Middle frontal gyrus (tissue), 1 donor: Measurements from ENCODE around the gene TOM1L2.
A peak's percentile ranks its signal among the peaks of the same experiment; 100 is the strongest.
"Not testable (repeated sequence)": the region's sequence is repeated elsewhere in the genome, so short reads cannot be mapped to it uniquely, and the experiment has no call there.

Experiments
- DNase-seq: peaks from one replicate; pipeline ENCODE4 v3.0.0-alpha.2; 2015; ENCODE audit warnings: low spot score; ENCODE audit errors: extremely low spot score

The TOM1L2 gene

DNA sequence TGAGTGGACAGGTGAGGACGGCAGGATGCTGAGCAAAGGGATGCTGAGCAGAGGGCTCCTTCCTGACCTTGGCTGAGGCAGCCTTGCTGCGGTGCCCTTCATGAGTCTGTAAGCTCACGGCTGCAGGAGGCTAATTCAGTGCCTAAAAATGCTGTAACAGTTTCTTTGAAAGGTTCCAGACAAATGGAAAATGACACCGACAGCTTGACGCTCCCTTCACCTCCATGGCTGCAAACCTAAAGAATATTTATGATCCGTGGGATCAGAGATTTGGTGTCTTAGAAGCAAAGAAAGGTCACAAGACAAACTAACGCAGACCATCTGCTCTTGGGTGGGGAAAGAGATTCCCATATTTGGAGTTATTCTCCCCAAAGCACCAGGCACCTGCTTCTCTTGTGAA is 28.0 kb downstream of the TOM1L2 start:
- DNase-seq, result no peak

DNA sequence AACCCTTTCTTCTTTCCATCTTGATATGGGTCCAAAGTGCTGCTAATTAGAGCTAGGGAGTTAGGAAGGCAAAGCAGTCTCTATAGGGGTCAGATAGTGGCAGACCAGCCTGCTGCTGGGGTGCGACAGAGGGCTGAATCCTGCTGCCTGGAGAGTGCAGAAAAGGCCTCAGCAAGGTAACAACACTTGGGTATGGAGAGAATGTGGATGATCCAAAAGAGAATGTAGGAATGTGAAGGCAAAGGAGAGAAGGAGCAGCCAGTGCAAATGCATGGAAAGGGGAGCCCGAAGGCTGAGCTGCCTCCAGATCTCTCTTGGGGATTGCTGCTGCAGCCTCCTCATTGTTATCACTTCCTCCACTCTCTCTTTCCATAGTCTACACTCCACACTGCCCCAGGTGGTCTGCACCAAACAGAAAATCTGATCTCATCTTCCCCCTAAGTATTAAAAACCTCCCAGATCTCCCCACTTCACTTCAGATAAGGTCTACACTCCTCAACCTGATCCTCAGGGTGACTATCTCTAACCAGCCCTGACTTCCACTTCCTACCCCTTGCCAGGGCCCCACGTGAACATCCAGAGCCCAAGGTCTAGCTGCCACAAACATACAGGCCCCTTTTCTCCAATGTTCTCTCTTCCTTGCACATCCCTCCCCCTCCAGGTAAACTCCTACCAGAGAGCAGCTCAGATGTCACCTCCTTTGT is 28.8 kb downstream of the TOM1L2 start:
- no peak for DNase-seq

DNA sequence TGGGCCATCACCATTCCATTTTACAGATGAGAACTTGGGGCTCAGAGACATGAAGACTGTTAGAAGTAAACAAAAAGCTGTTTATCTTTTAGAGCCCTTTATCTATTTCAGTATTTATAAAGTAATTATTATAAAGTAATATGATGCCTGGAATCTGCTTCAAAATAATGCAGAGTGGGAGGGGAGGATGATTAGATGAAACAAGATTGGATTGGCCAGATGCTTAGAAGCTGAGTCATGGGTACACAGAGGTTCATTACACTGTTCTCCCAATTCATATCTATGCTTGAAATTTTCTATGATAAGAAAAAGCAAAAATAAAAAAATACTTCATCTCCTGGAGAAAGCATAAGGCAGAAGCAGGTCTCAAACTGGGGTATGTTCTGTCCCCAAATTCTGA is 29.4 kb downstream of the TOM1L2 start:
- no peak for DNase-seq

- no peak for DNase-seq
Observed at GRCh38 chr17:17941015-17941414, 31.2 kb downstream of the TOM1L2 start.

GRCh38 chr17:17940441-17940911 is 31.7 kb downstream of the TOM1L2 start:
- no peak for DNase-seq

GRCh38 chr17:17939941-17940340 is 32.3 kb downstream of the TOM1L2 start:
- DNase-seq, result not testable (repeated sequence)

- DNase-seq, result no peak
Observed at GRCh38 chr17:17938388-17939107, 33.7 kb downstream of the TOM1L2 start.

DNA sequence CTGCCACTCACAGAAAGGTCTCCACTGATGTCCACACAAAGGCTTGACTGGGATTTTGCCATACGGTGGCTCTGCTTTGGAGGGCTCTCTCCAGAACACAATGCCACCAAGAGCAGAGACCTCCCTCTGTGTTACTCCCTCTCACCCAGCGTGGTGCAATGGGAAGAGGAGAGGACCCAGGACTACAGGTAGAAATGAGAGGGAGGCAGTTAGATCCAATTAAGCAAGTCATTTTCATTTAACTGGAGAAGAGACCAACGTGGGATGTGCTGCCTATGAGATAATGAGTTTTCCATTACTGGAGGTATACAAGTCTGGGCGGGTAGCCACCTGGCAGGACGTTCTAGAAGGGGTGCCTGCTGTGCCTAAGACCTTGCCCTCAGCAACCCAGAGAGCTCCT is 34.2 kb downstream of the TOM1L2 start:
- DNase-seq, result no peak

DNA sequence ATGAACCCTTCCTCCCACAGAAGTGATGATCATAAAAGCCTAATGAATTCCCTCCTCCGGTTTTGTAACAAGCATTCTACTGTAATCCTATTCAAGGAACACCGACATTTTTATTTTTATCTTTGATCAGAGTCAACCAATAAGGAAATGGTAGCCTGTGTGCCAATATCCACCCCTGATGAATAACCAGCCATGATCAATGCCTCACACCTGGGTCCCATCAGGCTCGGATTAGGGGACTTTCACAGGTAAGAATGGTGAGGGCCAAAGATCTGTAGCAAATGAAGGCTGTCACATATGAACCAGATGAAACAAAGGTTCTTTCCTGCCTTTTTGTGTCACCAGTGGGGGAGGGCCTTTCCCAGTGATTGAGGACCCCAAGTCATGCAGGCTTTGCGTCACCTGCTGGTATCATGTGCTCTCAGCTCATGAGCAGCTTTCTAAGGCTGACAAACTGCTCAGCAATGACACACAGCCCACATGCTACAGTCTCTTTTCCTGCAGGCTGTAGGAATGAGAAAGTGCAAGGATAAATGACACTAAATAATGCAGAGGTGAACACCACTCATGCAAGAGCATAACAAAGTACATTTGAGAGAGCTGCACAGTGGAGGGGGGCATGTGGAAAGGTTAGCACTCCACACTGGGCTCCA is 34.9 kb downstream of the TOM1L2 start:
- no peak for DNase-seq

- no peak for DNase-seq
Observed at GRCh38 chr17:17935321-17936271, 36.6 kb downstream of the TOM1L2 start.

GRCh38 chr17:17934806-17935205 is 37.4 kb downstream of the TOM1L2 start:
- no peak for DNase-seq

GRCh38 chr17:17934214-17934613 is 38.0 kb downstream of the TOM1L2 start:
- DNase-seq, result no peak

GRCh38 chr17:17933775-17934174 is 38.4 kb downstream of the TOM1L2 start:
- DNase-seq, result no peak

DNA sequence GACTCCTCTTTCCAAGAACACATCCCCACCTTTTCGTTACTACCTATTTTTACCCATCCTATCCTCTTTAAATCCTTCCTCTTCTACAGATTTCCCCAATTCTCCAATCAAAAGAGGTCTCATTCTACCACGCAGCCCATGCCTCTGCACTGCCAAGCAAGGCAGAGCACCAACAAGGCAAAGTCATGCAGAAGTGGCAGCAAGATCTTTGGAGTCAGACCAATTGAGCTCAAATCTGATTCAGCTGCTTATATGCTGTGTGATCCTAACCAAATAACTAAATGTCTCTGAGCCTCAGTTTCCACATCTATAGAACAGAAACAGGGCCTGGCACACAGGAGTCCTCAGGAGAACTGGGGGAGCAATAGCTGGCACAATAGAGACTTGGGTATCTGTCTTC is 41.0 kb downstream of the TOM1L2 start:
- DNase-seq, result no peak

- DNase-seq, result no peak
Observed at GRCh38 chr17:17930674-17931073, 41.5 kb downstream of the TOM1L2 start.

DNA sequence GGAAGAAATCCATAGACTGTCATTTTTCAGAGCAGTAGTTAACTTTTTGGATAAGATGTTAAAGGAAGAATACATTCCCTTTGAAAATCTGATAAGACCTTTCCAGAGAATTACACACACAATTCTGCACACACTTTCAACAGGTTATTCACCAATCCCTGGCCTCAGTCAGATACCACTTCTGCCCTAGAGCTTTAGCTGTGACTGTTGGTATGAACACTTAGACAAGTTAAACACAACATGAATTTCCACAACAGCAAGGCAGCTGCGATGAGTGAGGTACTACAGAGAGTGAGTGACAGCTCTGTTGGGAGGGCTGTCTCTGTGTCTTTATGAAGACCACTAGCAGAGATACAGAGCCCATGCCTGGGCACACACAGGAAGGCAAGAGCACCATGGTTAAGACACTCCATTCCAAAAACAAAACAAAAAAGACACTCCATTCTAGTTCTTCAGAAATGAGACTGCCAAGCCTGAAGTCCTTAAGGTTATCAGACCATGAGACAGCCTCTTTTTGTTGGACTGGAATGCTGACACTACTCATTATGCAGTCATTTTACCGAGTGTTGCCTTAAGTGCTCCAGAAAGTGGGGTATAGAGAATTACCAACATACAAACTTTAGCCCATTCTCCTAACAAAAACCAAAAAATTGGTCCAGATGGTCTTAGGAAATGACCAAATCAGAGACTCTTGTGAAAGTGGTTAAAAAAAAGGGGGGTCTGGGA is 42.4 kb downstream of the TOM1L2 start:
- no peak for DNase-seq

GRCh38 chr17:17928398-17929287 is 43.6 kb downstream of the TOM1L2 start:
- DNase-seq, result peak; percentile 14

- DNase-seq, result no peak
Observed at GRCh38 chr17:17926840-17927449, 45.3 kb downstream of the TOM1L2 start.

DNA sequence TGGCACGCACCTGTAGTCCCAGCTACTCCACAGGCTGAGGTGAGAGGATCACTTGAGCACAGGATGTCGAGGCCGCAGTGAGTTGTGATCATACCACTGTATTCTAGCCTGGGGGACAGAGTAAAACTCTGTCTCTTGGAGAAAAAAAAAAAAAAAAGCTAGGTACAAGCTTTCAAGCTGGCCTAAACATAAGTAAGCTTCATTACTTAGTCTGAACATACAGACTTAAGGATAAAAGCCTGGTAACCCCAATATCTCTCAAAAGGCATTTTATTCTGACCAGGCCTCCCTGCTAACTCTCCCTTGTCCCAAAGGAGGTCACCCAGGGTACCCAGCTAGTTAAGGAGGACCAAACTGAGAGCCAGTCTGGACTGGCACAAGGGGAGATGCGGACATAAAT is 46.2 kb downstream of the TOM1L2 start:
- DNase-seq, result no peak
